ENCODE results near the gene MED16.
"Not testable (repeated sequence)": the region's sequence is repeated elsewhere in the genome, so short reads cannot be mapped to it uniquely, and the experiment has no call there.

Gene MED16

DNA sequence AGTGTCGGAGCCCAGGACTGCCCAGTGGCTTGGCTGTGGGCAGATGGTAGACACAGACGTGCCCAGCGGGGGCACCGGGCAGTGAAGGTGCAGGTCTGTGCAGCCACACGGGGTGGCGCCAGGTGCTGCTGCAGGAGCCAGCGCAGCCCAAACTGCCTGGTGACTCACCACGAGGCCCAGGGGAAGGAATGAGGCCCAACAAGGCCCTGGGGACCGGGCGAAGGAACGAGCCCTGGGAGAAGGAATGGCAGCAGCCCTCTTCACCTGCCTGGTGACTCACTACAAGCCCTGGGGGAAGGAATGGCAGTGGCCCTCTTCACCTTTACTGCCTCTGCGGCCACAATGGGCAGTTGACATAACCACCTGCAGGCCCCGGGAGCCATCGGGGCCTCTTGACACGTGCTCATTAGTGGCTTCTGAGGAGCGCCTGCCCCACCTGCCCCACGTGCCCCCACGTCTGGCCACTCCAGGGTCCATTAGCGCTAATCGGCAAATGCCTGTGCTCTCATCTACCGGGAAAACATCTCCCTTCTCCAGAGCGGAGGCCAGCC is 9.3 kb downstream of the MED16 start:
- DNase-seq (ENCODE audit: low read depth, low spot score), result no peak
- Histone ChIP-seq H3K9me3 (ENCODE audit: low read depth, low read length) (no peaks in the 10 kb centered on the region), H3K9ac (ENCODE audit: insufficient read length) (no peak overlapping the region), H3K4me3 (no peak overlapping the region), H3K27ac (no peak overlapping the region), H3K36me3 (ENCODE audit: insufficient read depth, low read length) (peaks cover 36% of the 10 kb centered on the region; the same call in 1 of the 2 replicates)
- TF ChIP-seq EZH2 (IDR thresholded peaks at IDR 0.05) (no peak), POLR2AphosphoS5 (IDR thresholded peaks at IDR 0.05; ENCODE audit: borderline replicate concordance, low read depth, low read length) (no peak), FOXP2 (optimal IDR thresholded peaks at IDR 0.05; ENCODE audit: control extremely low read depth, extremely low read length, insufficient read depth) (no peak)

DNA sequence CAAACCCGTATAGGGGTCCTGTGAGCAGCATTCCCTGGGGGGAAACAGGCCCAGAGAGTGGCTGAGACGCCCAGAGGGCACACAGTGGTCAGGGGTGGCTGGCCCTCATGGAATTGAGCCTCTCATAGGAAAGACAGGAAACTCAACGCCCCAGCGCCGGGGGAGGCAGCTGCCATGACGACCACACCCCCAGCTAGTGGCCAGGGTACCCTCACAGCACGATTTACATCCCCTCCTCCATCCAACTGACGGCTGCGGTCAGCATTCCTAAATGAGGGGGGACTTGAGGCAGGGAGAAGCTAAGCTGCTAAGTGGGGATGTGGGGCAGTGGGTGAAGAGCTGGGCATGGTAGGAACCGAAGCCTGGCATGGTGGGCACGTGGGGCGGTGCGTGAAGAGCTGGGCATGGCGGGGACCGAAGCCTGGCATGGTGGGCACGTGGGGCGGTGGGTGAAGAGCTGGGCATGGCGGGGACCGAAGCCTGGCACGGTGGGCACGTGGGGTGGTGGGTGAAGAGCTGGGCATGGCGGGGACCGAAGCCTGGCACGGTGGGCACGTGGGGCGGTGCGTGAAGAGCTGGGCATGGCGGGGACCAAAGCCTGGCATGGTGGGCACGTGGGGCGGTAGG is 10.0 kb downstream of the MED16 start:
- H3K9ac ChIP-seq (ENCODE audit: insufficient read length), result no peak overlapping the region
- peaks cover 32% of the 10 kb centered on the region; the same call in 1 of the 2 replicates for H3K36me3 ChIP-seq (ENCODE audit: insufficient read depth, low read length)
- no peaks in the 10 kb centered on the region for H3K9me3 ChIP-seq (ENCODE audit: low read depth, low read length)
- DNase-seq (ENCODE audit: low read depth, low spot score), result no peak
- TF ChIP-seq EZH2 (IDR thresholded peaks at IDR 0.05) (no peak), POLR2AphosphoS5 (IDR thresholded peaks at IDR 0.05; ENCODE audit: borderline replicate concordance, low read depth, low read length) (no peak), FOXP2 (optimal IDR thresholded peaks at IDR 0.05; ENCODE audit: control extremely low read depth, extremely low read length, insufficient read depth) (no peak)
- H3K4me3 ChIP-seq, result no peak overlapping the region
- H3K27ac ChIP-seq, result no peak overlapping the region

DNA sequence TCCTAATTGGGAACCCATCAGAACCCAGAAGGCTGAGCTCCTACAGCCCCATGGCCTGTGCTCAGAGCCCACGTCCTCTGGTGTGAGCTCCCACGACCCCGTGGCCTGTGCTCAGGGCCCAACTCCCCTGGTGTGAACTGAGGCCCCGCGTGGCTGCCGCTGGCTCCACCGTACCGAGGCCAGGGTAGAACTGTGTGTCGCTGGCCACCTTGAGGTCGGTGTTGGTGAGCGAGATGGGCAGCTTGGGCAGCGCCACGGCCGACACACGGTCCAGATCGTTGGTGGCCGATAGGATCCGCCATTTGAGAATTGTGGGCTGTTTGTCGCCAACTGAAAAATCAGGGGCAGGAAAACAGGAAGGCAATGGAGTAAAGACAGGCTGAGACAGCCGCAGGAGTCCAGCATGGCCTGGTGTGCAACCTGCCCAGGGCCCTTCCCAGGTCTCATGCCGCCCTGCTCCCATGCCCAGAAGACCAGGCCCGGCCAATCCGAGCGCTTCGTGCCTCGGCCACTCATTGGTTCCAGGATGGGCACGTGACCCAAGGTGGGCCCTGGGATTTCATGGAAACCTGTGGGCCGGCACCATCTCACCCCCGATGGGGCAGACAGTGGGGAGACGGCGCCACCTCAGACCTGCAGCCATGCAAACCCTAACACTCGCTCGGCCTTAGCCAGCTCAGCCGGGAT is 11.5 kb downstream of the MED16 start:
- no peak for TF ChIP-seq POLR2AphosphoS5 (IDR thresholded peaks at IDR 0.05; ENCODE audit: borderline replicate concordance, low read depth, low read length)
- TF ChIP-seq EZH2 (IDR thresholded peaks at IDR 0.05), result no peak
- no peak for TF ChIP-seq FOXP2 (optimal IDR thresholded peaks at IDR 0.05; ENCODE audit: control extremely low read depth, extremely low read length, insufficient read depth)
- no peak overlapping the region for H3K9ac ChIP-seq (ENCODE audit: insufficient read length)
- no peaks in the 10 kb centered on the region for H3K9me3 ChIP-seq (ENCODE audit: low read depth, low read length)
- no peak overlapping the region for H3K27ac ChIP-seq
- no peak for DNase-seq (ENCODE audit: low read depth, low spot score)
- H3K4me3 ChIP-seq, result no peak overlapping the region
- H3K36me3 ChIP-seq (ENCODE audit: insufficient read depth, low read length), result peaks cover 24% of the 10 kb centered on the region; the same call in 1 of the 2 replicates

DNA sequence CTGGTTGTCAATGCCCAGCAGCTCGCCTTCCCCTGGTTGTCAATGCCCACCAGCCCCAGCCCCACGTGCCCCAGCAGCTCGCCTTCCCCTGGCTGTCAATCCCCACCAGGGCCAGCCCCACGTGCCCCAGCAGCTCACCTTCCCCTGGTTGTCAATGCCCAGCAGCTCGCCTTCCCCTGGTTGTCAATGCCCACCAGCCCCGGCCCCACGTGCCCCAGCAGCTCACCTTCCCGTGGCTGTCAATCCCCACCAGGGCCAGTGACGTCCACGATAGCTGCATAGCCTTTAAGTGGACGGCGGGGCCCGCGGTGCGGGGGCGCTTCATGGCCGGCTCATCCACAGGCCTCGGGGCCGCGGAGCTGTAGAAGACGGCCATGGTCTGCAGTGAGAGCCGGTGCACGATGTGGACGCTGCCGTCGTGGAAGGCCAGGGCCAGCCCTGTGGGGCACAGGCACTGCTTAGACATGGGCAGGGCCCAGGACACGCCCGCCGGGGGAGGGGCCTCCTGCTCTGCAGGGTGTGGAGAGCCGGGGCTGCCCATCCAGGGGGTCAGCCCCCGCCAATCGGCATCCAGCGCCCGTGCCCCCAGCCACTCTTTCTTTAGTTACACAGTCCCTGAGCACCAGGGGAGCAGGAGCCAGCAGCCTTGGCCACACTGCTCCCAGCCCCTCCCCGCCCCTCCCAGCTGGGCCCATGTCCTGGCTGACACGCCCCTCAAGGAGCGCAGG is 13.1 kb downstream of the MED16 start:
- TF ChIP-seq EZH2 (IDR thresholded peaks at IDR 0.05), result no peak
- no peak for TF ChIP-seq POLR2AphosphoS5 (IDR thresholded peaks at IDR 0.05; ENCODE audit: borderline replicate concordance, low read depth, low read length)
- no peak for TF ChIP-seq FOXP2 (optimal IDR thresholded peaks at IDR 0.05; ENCODE audit: control extremely low read depth, extremely low read length, insufficient read depth)
- peaks cover 16% of the 10 kb centered on the region; the same call in 1 of the 2 replicates for H3K36me3 ChIP-seq (ENCODE audit: insufficient read depth, low read length)

DNA sequence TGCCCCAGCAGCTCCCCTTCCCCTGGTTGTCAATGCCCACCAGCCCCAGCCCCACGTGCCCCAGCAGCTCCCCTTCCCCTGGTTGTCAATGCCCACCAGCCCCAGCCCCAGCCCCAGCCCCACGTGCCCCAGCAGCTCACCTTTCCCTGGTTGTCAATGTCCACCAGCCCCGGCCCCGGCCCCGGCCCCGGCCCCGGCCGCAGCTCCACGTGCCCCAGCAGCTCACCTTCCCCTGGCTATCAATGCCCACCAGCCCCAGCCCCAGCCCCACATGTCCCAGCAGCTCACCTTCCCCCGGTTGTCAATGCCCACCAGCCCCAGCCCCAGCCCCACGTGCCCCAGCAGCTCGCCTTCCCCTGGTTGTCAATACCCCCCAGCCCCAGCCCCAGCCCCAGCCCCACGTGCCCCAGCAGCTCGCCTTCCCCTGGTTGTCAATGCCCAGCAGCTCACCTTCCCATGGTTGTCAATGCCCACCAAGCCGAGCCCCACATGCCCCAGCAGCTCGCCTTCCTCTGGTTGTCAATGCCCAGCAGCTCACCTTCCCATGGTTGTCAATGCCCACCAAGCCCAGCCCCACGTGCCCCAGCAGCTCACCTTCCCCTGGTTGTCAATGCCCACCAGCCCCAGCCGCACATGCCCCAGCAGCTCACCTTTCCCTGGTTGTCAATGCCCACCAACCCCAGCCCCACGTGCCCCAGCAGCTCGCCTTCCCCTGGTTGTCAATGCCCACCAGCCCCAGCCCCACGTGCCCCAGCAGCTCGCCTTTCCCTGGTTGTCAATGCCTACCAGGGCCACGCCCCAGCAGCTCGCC is 14.0 kb downstream of the MED16 start:
- not testable (repeated sequence) for H3K9me3 ChIP-seq (ENCODE audit: low read depth, low read length); DNase-seq (ENCODE audit: low read depth, low spot score); H3K9ac ChIP-seq (ENCODE audit: insufficient read length); H3K27ac ChIP-seq; H3K4me3 ChIP-seq
- peaks cover 16% of the 10 kb centered on the region; the same call in 1 of the 2 replicates for H3K36me3 ChIP-seq (ENCODE audit: insufficient read depth, low read length)

More for the DNA sequence above, 13.1 kb downstream of the MED16 start:
- Histone ChIP-seq H3K4me3 (no peak overlapping the region), H3K9ac (ENCODE audit: insufficient read length) (no peak overlapping the region), H3K27ac (no peak overlapping the region), H3K9me3 (ENCODE audit: low read depth, low read length) (no peaks in the 10 kb centered on the region)
- no peak for DNase-seq (ENCODE audit: low read depth, low spot score)

DNA sequence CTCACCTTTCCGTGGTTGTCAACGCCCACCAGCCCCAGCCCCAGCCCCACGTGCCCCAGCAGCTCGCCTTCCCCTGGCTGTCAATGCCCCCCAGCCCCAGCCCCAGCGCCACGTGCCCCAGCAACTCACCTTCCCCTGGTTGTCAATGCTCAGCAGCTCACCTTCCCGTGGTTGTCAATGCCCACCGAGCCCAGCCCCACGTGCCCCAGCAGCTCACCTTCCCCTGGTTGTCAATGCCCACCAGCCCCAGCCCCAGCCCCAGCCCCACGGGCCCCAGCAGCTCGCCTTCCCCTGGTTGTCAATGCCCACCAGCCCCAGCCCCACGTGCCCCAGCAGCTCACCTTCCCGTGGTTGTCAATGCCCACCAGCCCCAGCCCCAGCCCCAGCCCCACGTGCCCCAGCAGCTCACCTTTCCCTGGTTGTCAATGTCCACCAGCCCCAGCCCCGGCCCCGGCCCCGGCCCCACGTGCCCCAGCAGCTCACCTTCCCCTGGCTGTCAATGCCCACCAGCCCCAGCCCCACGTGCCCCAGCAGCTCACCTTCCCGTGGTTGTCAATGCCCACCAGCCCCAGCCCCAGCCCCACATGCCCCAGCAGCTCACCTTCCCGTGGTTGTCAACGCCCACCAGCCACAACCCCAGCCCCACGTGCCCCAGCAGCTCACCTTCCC is 14.9 kb downstream of the MED16 start:
- peaks cover 16% of the 10 kb centered on the region; the same call in 1 of the 2 replicates for H3K36me3 ChIP-seq (ENCODE audit: insufficient read depth, low read length)
- DNase-seq (ENCODE audit: low read depth, low spot score), result not testable (repeated sequence)

DNA sequence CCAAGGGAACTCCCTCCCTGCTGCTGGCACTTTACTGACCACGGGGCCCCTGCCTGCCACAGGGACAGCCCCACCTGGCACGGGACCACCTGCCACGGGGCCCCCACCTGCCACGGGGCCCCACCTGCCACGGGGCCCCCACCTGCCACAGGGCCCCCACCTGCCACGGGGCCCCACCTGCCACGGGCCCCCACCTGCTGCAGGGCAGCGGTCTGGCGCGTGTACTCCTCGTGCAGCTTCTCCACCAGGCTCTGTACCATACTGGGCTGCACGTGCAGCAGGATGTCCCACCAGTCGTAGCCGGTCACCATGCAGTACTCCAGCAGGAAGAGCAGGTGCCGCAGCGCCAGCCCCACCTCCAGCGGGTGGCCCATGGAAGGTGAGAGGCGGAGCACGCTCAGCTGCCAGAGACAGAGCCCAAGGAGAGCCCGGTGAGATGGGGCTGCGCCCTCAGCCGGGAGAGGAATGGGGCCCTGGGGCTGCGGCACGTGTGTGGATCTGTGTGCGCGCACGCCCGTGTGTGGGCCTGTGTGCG is 16.1 kb downstream of the MED16 start:
- H3K4me3 ChIP-seq, result no peak overlapping the region
- peaks cover 14% of the 10 kb centered on the region; the same call in 1 of the 2 replicates for H3K36me3 ChIP-seq (ENCODE audit: insufficient read depth, low read length)
- no peak overlapping the region for H3K9ac ChIP-seq (ENCODE audit: insufficient read length)
- no peak overlapping the region for H3K27ac ChIP-seq
- DNase-seq (ENCODE audit: low read depth, low spot score), result no peak
- TF ChIP-seq POLR2AphosphoS5 (IDR thresholded peaks at IDR 0.05; ENCODE audit: borderline replicate concordance, low read depth, low read length) (no peak), EZH2 (IDR thresholded peaks at IDR 0.05) (no peak), FOXP2 (optimal IDR thresholded peaks at IDR 0.05; ENCODE audit: control extremely low read depth, extremely low read length, insufficient read depth) (no peak)
- H3K9me3 ChIP-seq (ENCODE audit: low read depth, low read length), result no peaks in the 10 kb centered on the region

More for the DNA sequence above, 14.9 kb downstream of the MED16 start:
- H3K27ac ChIP-seq; H3K9ac ChIP-seq (ENCODE audit: insufficient read length); H3K4me3 ChIP-seq; H3K9me3 ChIP-seq (ENCODE audit: low read depth, low read length): not testable (repeated sequence)
